ENCODE measurements around the gene SCLY. TPM values are rescaled to one million over a fixed set of nuclear protein-coding genes. Genes with fewer than 3 reads are reported as not detected.

SCLY gene
- total RNA-seq, 1 experiment from 2014 or later, result 28.7 TPM

- Histone ChIP-seq H3K4me2 (ENCODE audit: low read length) (peak overlapping the region; percentile 50), H3K9me2 (ENCODE audit: insufficient read depth) (no peaks in the 10 kb centered on the region), H2AFZ (ENCODE audit: low read depth, low read length, poor library complexity, severe bottlenecking) (no peak overlapping the region), H3K4me3 (replicated peaks in 1 of 2; ENCODE audit: low read depth in 1 of 2, low read length in 2 of 2) (no peak overlapping the region), H3K79me2 (ENCODE audit: insufficient read depth, low read length) (no peaks in the 10 kb centered on the region), H3K27me3 (ENCODE audit: insufficient read depth, low read length) (no peaks in the 10 kb centered on the region), H4K20me1 (ENCODE audit: insufficient read depth) (no peaks in the 10 kb centered on the region), H3K27ac (ENCODE audit: low read depth, low read length) (peak overlapping the region; percentile 69), H3K36me3 (ENCODE audit: control insufficient read depth in 1 of 2, insufficient read depth in 2 of 2, low read length in 2 of 2) (no peaks in the 10 kb centered on the region), H3K9ac (ENCODE audit: low read length) (no peak overlapping the region), H3K9me3 (ENCODE audit: control insufficient read depth in 1 of 2, insufficient read depth in 1 of 2, low read depth in 1 of 2, low read length in 2 of 2) (no peaks in the 10 kb centered on the region), H3K4me1 (ENCODE audit: control insufficient read depth in 1 of 2, insufficient read depth in 2 of 2, low read length in 2 of 2) (peaks cover 6 to 15% of the 10 kb centered on the region in 2 experiments; a peak in 3 of 4 replicates)
- peak; percentile 70 for TF ChIP-seq POLR2AphosphoS5 (IDR thresholded peaks at IDR 0.05; ENCODE audit: low read depth, low read length)
- no peak for TF ChIP-seq EZH2 (IDR thresholded peaks at IDR 0.05)
- no peak for TF ChIP-seq SRF (IDR thresholded peaks at IDR 0.05; ENCODE audit: low read depth)
- ATAC-seq, result peak; percentile 98
- BruUV-seq (replicated peaks), result no TSS peak
- RAD21 ChIA-PET (ENCODE audit: low non-redundant PET in 1 of 2, low total read pairs in 2 of 2, uncharacterized antibody in 2 of 2, unreplicated experiment in 2 of 2), result no interaction called here
- POLR2A ChIA-PET, result interaction anchor here (1.0 kb wide), 2 partner anchors 34 to 475 kb away, joined by 3 read pairs; no protein-coding TSS in a partner anchor
- intact Hi-C loops (cut with micrococcal nuclease), result loop anchor here (2.0 kb wide), 1 partner anchor 175 kb away; no protein-coding TSS in a partner anchor
- CTCF ChIA-PET, result interaction anchor here (1.0 kb wide), 1 partner anchor 165 kb away, joined by 5 read pairs; no protein-coding TSS in a partner anchor
- peak; percentile 90 for DNase-seq (ENCODE audit: low read depth, low spot score)
Observed at GRCh38 chr2:238097988-238098871, 37.4 kb downstream of the SCLY start.

GRCh38 chr2:238098901-238099713 lies 38.3 kb downstream of the SCLY start:
- Histone ChIP-seq H4K20me1 (ENCODE audit: insufficient read depth) (no peaks in the 10 kb centered on the region), H3K4me1 (ENCODE audit: control insufficient read depth in 1 of 2, insufficient read depth in 2 of 2, low read length in 2 of 2) (peaks cover 6 to 15% of the 10 kb centered on the region in 2 experiments; a peak in 3 of 4 replicates), H3K27ac (ENCODE audit: low read depth, low read length) (peak overlapping the region; percentile 69), H3K4me3 (replicated peaks in 1 of 2; ENCODE audit: low read depth in 1 of 2, low read length in 2 of 2) (no peak overlapping the region), H3K36me3 (ENCODE audit: control insufficient read depth in 1 of 2, insufficient read depth in 2 of 2, low read length in 2 of 2) (no peaks in the 10 kb centered on the region), H3K79me2 (ENCODE audit: insufficient read depth, low read length) (no peaks in the 10 kb centered on the region), H2AFZ (ENCODE audit: low read depth, low read length, poor library complexity, severe bottlenecking) (no peak overlapping the region), H3K9me3 (ENCODE audit: control insufficient read depth in 1 of 2, insufficient read depth in 1 of 2, low read depth in 1 of 2, low read length in 2 of 2) (no peaks in the 10 kb centered on the region), H3K27me3 (ENCODE audit: insufficient read depth, low read length) (no peaks in the 10 kb centered on the region), H3K9me2 (ENCODE audit: insufficient read depth) (no peaks in the 10 kb centered on the region), H3K9ac (ENCODE audit: low read length) (no peak overlapping the region), H3K4me2 (ENCODE audit: low read length) (peak overlapping the region; percentile 50)
- RAD21 ChIA-PET (ENCODE audit: low non-redundant PET in 1 of 2, low total read pairs in 2 of 2, uncharacterized antibody in 2 of 2, unreplicated experiment in 2 of 2), result no interaction called here
- POLR2A ChIA-PET, result interaction anchor here (0.5 to 1.0 kb wide), 3 partner anchors 35 to 476 kb away, joined by 3 to 5 read pairs (median 3); no protein-coding TSS in a partner anchor
- peak; percentile 33 for ATAC-seq
- CTCF ChIA-PET, result interaction anchor here (1.0 kb wide), 1 partner anchor 164 kb away, joined by 5 read pairs; no protein-coding TSS in a partner anchor
- no TSS peak for BruUV-seq (replicated peaks)
- DNase-seq (ENCODE audit: low read depth, low spot score), result no peak
- TF ChIP-seq EZH2 (IDR thresholded peaks at IDR 0.05), result no peak
- intact Hi-C loops (cut with micrococcal nuclease), result loop anchor here (2.0 kb wide), 1 partner anchor 176 kb away; no protein-coding TSS in a partner anchor
